SK-N-SH (cell line): ENCODE data around the gene ENTPD1. TPM values are rescaled to one million over a fixed set of nuclear protein-coding genes. Genes with fewer than 3 reads are reported as not detected.

Source experiments
- CTCF ChIA-PET: fragments of 300-600, 350-600 bp; formaldehyde crosslinking; extraction: SDS; loops from one replicate; lab custom pipeline; 2021; lab: Yijun Ruan, JAX
- POLR2A ChIA-PET: fragments of 350-600 bp; sonication (Branson Sonifier 250); formaldehyde crosslinking; extraction: SDS; loops from one replicate; lab custom pipeline; 2020; ENCODE audit warnings: antibody characterized with exemption, inconsistent platforms; lab: Yijun Ruan, JAX
- DNase-seq: peaks from one replicate; pipeline ENCODE4 v3.0.0; 2012
- H2AFZ ChIP-seq: fragments of 200-600 bp; sonication (generic); 2 replicates; pipeline ENCODE4 v1.8.1; 2016; ENCODE audit warnings: antibody characterized with exemption, mild to moderate bottlenecking, low read depth
- H3F3A ChIP-seq: fragments of 200-600 bp; sonication (generic); replicated peaks from 2 replicates; pipeline ENCODE3; 2016; ENCODE audit warnings: antibody characterized with exemption, mild to moderate bottlenecking; ENCODE audit not compliant: insufficient read depth
- H3K27ac ChIP-seq, 2 experiments: fragments of 200-500 bp in 1 of 2; fragments of 200-600 bp in 1 of 2; sonication (Bioruptor generic) in 1 of 2; sonication (generic), shearing (Covaris generic) in 1 of 2; 2 replicates each; pipeline versions ENCODE4 v1.5.1 to v1.6.1; 2014 to 2016; ENCODE audit warnings: low read depth in 2 of 2, inconsistent platforms in 1 of 2, low read length in 1 of 2, mild to moderate bottlenecking in 1 of 2, mixed read lengths in 1 of 2
- H3K27me3 ChIP-seq: fragments of 200-600 bp; sonication (generic), shearing (Covaris generic); 2 replicates; pipeline ENCODE4 v1.6.1; 2016; ENCODE audit warnings: mixed run types; ENCODE audit not compliant: insufficient read depth
- H3K36me3 ChIP-seq, 2 experiments: fragments of 200-500 bp in 1 of 2; fragments of 200-600 bp in 1 of 2; sonication (Bioruptor generic) in 1 of 2; sonication (generic) in 1 of 2; replicated peaks in 1 of 2; 2 replicates each; pipeline versions ENCODE3 to v1.5.1; 2014 to 2016; ENCODE audit warnings: low read length in 1 of 2, mild to moderate bottlenecking in 1 of 2; ENCODE audit not compliant: insufficient read depth in 2 of 2, control insufficient read depth in 1 of 2
- H3K4me1 ChIP-seq, 2 experiments: fragments of 200-500 bp in 1 of 2; fragments of 200-600 bp in 1 of 2; sonication (Bioruptor generic) in 1 of 2; sonication (generic), shearing (Covaris generic) in 1 of 2; 2 replicates each; pipeline versions ENCODE4 v1.5.1 to v1.6.1; 2014 to 2016; ENCODE audit warnings: low read depth in 1 of 2, low read length in 1 of 2, mixed run types in 1 of 2; ENCODE audit not compliant: insufficient read depth in 2 of 2, control insufficient read depth in 1 of 2
- H3K4me2 ChIP-seq: fragments of 200-600 bp; sonication (generic), shearing (Covaris generic); 2 replicates; pipeline ENCODE4 v1.6.1; 2017; ENCODE audit warnings: mixed run types
- H3K4me3 ChIP-seq, 2 experiments: fragments of 200-500 bp in 1 of 2; fragments of 200-600 bp in 1 of 2; sonication (Bioruptor generic) in 1 of 2; sonication (generic), shearing (Covaris generic) in 1 of 2; 2 replicates each; pipeline versions ENCODE4 v1.5.1 to v1.8.1; 2014 to 2016; ENCODE audit warnings: low read depth in 2 of 2, inconsistent platforms in 1 of 2, low read length in 1 of 2, mild to moderate bottlenecking in 1 of 2, mixed read lengths in 1 of 2, moderate library complexity in 1 of 2
- H3K79me2 ChIP-seq: fragments of 200-600 bp; sonication (generic); 2 replicates; pipeline ENCODE4 v1.8.1; 2017; ENCODE audit warnings: mild to moderate bottlenecking; ENCODE audit not compliant: insufficient read depth
- H3K9ac ChIP-seq: fragments of 200-600 bp; sonication (generic); 2 replicates; pipeline ENCODE4 v1.6.1; 2017; ENCODE audit warnings: mixed run types
- H3K9me2 ChIP-seq: fragments of 200-600 bp; sonication (generic); 2 replicates; pipeline ENCODE4 v1.6.1; 2017; ENCODE audit warnings: mixed run types
- H3K9me3 ChIP-seq: fragments of 200-600 bp; sonication (generic); 2 replicates; pipeline ENCODE4 v1.6.1; 2017; ENCODE audit warnings: mixed run types, mild to moderate bottlenecking, moderate library complexity
- H4K20me1 ChIP-seq: fragments of 200-600 bp; sonication (generic); 2 replicates; pipeline ENCODE4 v1.6.1; 2017; ENCODE audit warnings: mild to moderate bottlenecking, mixed run types; ENCODE audit not compliant: insufficient read depth
- ELF1 ChIP-seq: IDR thresholded peaks from 2 replicates; pipeline ENCODE4 v1.4.0; 2012
- EP300 ChIP-seq, 2 experiments: IDR thresholded peaks; 2 replicates each; pipeline versions ENCODE4 v1.4.0 to v1.6.1; 2012; ENCODE audit warnings: borderline replicate concordance in 1 of 2, low read depth in 1 of 2, low read length in 1 of 2
- FOSL2 ChIP-seq: IDR thresholded peaks from 2 replicates; pipeline ENCODE4 v1.4.0; 2012; ENCODE audit warnings: low read depth, mild to moderate bottlenecking, moderate library complexity, borderline replicate concordance
- FOXJ3 ChIP-seq: sonication (generic); formaldehyde crosslinking; IDR thresholded peaks from 2 replicates; pipeline ENCODE4 v1.5.1; 2020; ENCODE audit warnings: mild to moderate bottlenecking, missing genetic modification reagents
- FOXM1 ChIP-seq: IDR thresholded peaks from 2 replicates; pipeline ENCODE4 v1.4.0; 2012; ENCODE audit warnings: low read depth, mild to moderate bottlenecking
- JUND ChIP-seq: IDR thresholded peaks from 2 replicates; pipeline ENCODE4 v1.4.0; 2012
- NFIC ChIP-seq: IDR thresholded peaks from 2 replicates; pipeline ENCODE4 v1.4.0; 2012; ENCODE audit warnings: borderline replicate concordance
- RCOR1 ChIP-seq: fragments of 150-350 bp; IDR thresholded peaks from 2 replicates; pipeline ENCODE4 v1.6.1; 2017; ENCODE audit warnings: antibody characterized with exemption, low read length
- RFX5 ChIP-seq: IDR thresholded peaks from 2 replicates; pipeline ENCODE4 v1.6.1; 2012; ENCODE audit warnings: mild to moderate bottlenecking, improper control_type of control experiment, low read length
- SIN3A ChIP-seq: IDR thresholded peaks from 2 replicates; pipeline ENCODE4 v1.6.1; 2012; ENCODE audit warnings: low read depth, mild to moderate bottlenecking, low read length, moderate library complexity, borderline replicate concordance
- TAF1 ChIP-seq: IDR thresholded peaks from 2 replicates; pipeline ENCODE4 v1.6.1; 2012; ENCODE audit warnings: low read depth, mild to moderate bottlenecking, low read length, moderate library complexity, borderline replicate concordance
- TEAD4 ChIP-seq: IDR thresholded peaks from 2 replicates; pipeline ENCODE4 v1.4.0; 2012; ENCODE audit warnings: mild to moderate bottlenecking, borderline replicate concordance; ENCODE audit not compliant: insufficient read depth
- WGBS: methylation state at CpG from one replicate; pipeline ENCODE4 v1.1.6; 2017; ENCODE audit warnings: low lambda C conversion rate; 5-methylcytosine and 5-hydroxymethylcytosine counted together
- polyA plus RNA-seq, 3 experiments: library from polyadenylated mRNA; depleted of rRNA; stranded (reverse); fragments of >200 nt; gene quantifications; 2 replicates each; pipeline ENCODE4 v1.2.3, GENCODE V29; 2012
- TF ChIP-seq, protein P1 (sequence below): IDR thresholded peaks from 2 replicates; pipeline ENCODE4 v1.6.1; 2012; ENCODE audit warnings: mild to moderate bottlenecking, low read depth, low read length, moderate library complexity
- TF ChIP-seq, protein P2 (sequence below): IDR thresholded peaks from 2 replicates; pipeline ENCODE4; 2012
- TF ChIP-seq, protein P3 (sequence below): fragments of 200-600 bp; sonication (generic); IDR thresholded peaks from 2 replicates; pipeline ENCODE4 v1.6.1; 2017; ENCODE audit warnings: antibody characterized with exemption, mild to moderate bottlenecking, moderate library complexity
- TF ChIP-seq, protein P4 (sequence below): IDR thresholded peaks from 2 replicates; pipeline ENCODE4 v1.4.0; 2012; ENCODE audit warnings: low read depth, borderline replicate concordance

Gene ENTPD1
- polyA plus RNA-seq, 1 of the 3 experiments (the other 2 are of a cell fraction) = 0.02 TPM

DNA sequence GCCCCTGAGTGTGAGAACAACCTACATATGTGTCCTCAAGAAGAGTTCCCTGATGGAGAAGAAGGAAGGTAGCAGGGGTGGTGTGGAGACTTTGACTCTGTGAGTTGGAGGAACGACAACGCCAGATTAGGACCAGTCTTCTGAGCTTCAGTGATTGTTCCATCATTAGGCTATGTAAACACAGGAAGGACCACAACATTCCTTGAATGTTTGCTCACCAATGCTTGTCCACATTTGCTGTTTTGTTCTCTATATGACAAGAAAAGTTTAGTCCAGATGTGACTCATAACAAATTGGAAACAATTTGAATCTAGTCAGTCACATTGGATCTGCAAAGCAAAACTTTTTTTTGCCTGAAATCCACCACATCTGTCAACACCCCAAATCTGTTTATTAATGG lies 62.7 kb downstream of the ENTPD1 start:
- no peaks in the 10 kb centered on the region for H3K36me3 ChIP-seq
- ChIA-PET POLR2A (no interaction called here), CTCF (interaction anchor here (2.0 kb wide), 1 partner anchor 23 kb away, joined by 6 read pairs; no protein-coding TSS in a partner anchor)
- no peaks in the 10 kb centered on the region for H4K20me1 ChIP-seq
- H3K9me3 ChIP-seq = no peaks in the 10 kb centered on the region
- no peaks in the 10 kb centered on the region for H3K79me2 ChIP-seq
- no peak overlapping the region for H3K4me2 ChIP-seq
- 0 out of 2 replicates have a peak, but pooled peaks cover 4% of the 10 kb centered on the region for H3K27me3 ChIP-seq
- H3K9ac ChIP-seq = no peak overlapping the region
- no peak overlapping the region for H2AFZ ChIP-seq
- WGBS = 5% methylated on average over 2 of the region's 2 CpGs
- H3K4me1 ChIP-seq = no peaks in the 10 kb centered on the region
- no peaks in the 10 kb centered on the region for H3K9me2 ChIP-seq
- TF ChIP-seq, protein P1, sequence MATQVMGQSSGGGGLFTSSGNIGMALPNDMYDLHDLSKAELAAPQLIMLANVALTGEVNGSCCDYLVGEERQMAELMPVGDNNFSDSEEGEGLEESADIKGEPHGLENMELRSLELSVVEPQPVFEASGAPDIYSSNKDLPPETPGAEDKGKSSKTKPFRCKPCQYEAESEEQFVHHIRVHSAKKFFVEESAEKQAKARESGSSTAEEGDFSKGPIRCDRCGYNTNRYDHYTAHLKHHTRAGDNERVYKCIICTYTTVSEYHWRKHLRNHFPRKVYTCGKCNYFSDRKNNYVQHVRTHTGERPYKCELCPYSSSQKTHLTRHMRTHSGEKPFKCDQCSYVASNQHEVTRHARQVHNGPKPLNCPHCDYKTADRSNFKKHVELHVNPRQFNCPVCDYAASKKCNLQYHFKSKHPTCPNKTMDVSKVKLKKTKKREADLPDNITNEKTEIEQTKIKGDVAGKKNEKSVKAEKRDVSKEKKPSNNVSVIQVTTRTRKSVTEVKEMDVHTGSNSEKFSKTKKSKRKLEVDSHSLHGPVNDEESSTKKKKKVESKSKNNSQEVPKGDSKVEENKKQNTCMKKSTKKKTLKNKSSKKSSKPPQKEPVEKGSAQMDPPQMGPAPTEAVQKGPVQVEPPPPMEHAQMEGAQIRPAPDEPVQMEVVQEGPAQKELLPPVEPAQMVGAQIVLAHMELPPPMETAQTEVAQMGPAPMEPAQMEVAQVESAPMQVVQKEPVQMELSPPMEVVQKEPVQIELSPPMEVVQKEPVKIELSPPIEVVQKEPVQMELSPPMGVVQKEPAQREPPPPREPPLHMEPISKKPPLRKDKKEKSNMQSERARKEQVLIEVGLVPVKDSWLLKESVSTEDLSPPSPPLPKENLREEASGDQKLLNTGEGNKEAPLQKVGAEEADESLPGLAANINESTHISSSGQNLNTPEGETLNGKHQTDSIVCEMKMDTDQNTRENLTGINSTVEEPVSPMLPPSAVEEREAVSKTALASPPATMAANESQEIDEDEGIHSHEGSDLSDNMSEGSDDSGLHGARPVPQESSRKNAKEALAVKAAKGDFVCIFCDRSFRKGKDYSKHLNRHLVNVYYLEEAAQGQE = no peak
- TF ChIP-seq, protein P2, sequence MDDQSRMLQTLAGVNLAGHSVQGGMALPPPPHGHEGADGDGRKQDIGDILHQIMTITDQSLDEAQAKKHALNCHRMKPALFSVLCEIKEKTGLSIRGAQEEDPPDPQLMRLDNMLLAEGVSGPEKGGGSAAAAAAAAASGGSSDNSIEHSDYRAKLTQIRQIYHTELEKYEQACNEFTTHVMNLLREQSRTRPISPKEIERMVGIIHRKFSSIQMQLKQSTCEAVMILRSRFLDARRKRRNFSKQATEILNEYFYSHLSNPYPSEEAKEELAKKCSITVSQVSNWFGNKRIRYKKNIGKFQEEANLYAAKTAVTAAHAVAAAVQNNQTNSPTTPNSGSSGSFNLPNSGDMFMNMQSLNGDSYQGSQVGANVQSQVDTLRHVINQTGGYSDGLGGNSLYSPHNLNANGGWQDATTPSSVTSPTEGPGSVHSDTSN = no peak
- TF ChIP-seq NFIC = no peak
- no peak for TF ChIP-seq FOSL2
- TF ChIP-seq, protein P3, sequence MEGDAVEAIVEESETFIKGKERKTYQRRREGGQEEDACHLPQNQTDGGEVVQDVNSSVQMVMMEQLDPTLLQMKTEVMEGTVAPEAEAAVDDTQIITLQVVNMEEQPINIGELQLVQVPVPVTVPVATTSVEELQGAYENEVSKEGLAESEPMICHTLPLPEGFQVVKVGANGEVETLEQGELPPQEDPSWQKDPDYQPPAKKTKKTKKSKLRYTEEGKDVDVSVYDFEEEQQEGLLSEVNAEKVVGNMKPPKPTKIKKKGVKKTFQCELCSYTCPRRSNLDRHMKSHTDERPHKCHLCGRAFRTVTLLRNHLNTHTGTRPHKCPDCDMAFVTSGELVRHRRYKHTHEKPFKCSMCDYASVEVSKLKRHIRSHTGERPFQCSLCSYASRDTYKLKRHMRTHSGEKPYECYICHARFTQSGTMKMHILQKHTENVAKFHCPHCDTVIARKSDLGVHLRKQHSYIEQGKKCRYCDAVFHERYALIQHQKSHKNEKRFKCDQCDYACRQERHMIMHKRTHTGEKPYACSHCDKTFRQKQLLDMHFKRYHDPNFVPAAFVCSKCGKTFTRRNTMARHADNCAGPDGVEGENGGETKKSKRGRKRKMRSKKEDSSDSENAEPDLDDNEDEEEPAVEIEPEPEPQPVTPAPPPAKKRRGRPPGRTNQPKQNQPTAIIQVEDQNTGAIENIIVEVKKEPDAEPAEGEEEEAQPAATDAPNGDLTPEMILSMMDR = no peak
- TF ChIP-seq, protein P4, sequence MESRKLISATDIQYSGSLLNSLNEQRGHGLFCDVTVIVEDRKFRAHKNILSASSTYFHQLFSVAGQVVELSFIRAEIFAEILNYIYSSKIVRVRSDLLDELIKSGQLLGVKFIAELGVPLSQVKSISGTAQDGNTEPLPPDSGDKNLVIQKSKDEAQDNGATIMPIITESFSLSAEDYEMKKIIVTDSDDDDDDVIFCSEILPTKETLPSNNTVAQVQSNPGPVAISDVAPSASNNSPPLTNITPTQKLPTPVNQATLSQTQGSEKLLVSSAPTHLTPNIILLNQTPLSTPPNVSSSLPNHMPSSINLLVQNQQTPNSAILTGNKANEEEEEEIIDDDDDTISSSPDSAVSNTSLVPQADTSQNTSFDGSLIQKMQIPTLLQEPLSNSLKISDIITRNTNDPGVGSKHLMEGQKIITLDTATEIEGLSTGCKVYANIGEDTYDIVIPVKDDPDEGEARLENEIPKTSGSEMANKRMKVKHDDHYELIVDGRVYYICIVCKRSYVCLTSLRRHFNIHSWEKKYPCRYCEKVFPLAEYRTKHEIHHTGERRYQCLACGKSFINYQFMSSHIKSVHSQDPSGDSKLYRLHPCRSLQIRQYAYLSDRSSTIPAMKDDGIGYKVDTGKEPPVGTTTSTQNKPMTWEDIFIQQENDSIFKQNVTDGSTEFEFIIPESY = no peak
- no peak for TF ChIP-seq JUND
- no peak for TF ChIP-seq RCOR1
- no peak for TF ChIP-seq FOXM1
- no peak for TF ChIP-seq TEAD4
- no peak for TF ChIP-seq EP300 (IDR thresholded peaks at IDR 0.05; ENCODE audit: borderline replicate concordance in 1 of 2, low read depth in 1 of 2, low read length in 1 of 2)
- TF ChIP-seq ELF1 = no peak
- no peak for TF ChIP-seq SIN3A
- no peak for TF ChIP-seq TAF1
- no peak for TF ChIP-seq RFX5
- no peak for TF ChIP-seq FOXJ3 (CRISPR knock-in tag)
- H3F3A ChIP-seq = no peaks in the 10 kb centered on the region
- DNase-seq = no peak
- H3K27ac ChIP-seq = no peak overlapping the region
- H3K4me3 ChIP-seq = no peak overlapping the region
